K562 (cell line): Measurements from ENCODE around the gene LPIN2. TPM values are rescaled to one million over a fixed set of nuclear protein-coding genes. Genes with fewer than 3 reads are reported as not detected.
A peak's percentile ranks its signal among the peaks of the same experiment; 100 is the strongest.

Source experiments
- AFF1 ChIP-seq, 2 experiments: fragments of 450-650 bp; IDR thresholded peaks; 2 replicates each; pipeline ENCODE4 v1.6.1; 2018; ENCODE audit warnings: mild to moderate bottlenecking in 2 of 2, low read depth in 1 of 2; ENCODE audit not compliant: partially characterized antibody in 2 of 2
- COPS2 ChIP-seq: fragments of 450-650 bp; conservative IDR thresholded peaks from 2 replicates; pipeline ENCODE4 v1.6.1; 2016; ENCODE audit warnings: mild to moderate bottlenecking, moderate library complexity
- CXXC5 ChIP-seq: fragments of 250-450 bp; sonication (Bioruptor Pico); IDR thresholded peaks from 2 replicates; pipeline ENCODE4 v1.8.0; 2022; ENCODE audit warnings: inconsistent platforms, mild to moderate bottlenecking, moderate library complexity
- DEAF1 ChIP-seq: fragments of 450-650 bp; formaldehyde crosslinking; IDR thresholded peaks from 2 replicates; pipeline ENCODE4 v1.4.0; 2020; ENCODE audit warnings: mild to moderate bottlenecking, moderate library complexity
- FOSL1 ChIP-seq: fragments of 200-800 bp; sonication (Bioruptor generic); conservative IDR thresholded peaks from 2 replicates; pipeline ENCODE4 v1.6.1; 2016; ENCODE audit warnings: missing genetic modification characterization, missing compliant biosample characterization
- FOXP4 ChIP-seq: sonication (generic); formaldehyde crosslinking; IDR thresholded peaks from 2 replicates; pipeline ENCODE4 v1.8.0; 2022; ENCODE audit warnings: mild to moderate bottlenecking, missing genetic modification reagents, borderline replicate concordance
- MAFF ChIP-seq: IDR thresholded peaks from 2 replicates; pipeline ENCODE4 v1.6.1; 2012; ENCODE audit warnings: low read length, improper control_type of control experiment
- MAFG ChIP-seq: fragments of 450-650 bp; conservative IDR thresholded peaks from 2 replicates; pipeline ENCODE4 v1.6.1; 2016; ENCODE audit warnings: missing genetic modification characterization, missing compliant biosample characterization
- MAZ ChIP-seq, 2 experiments: fragments of 450-650 bp in 1 of 2; sonication (generic) in 1 of 2; formaldehyde crosslinking; IDR thresholded peaks in 1 of 2; conservative IDR thresholded peaks in 1 of 2; 2 replicates each; pipeline versions ENCODE4 v1.4.0 to v1.5.0; 2020; ENCODE audit warnings: mild to moderate bottlenecking in 1 of 2, missing genetic modification reagents in 1 of 2
- MEF2A ChIP-seq: IDR thresholded peaks from 2 replicates; pipeline ENCODE4 v1.6.1; 2011; ENCODE audit warnings: low read depth, mild to moderate bottlenecking, low read length, moderate library complexity; ENCODE audit not compliant: control insufficient read depth
- MTA2 ChIP-seq: fragments of 450-650 bp; IDR thresholded peaks from 2 replicates; pipeline ENCODE4 v1.6.1; 2016; ENCODE audit warnings: low read depth
- NFRKB ChIP-seq: fragments of 450-650 bp; IDR thresholded peaks from 2 replicates; pipeline ENCODE4 v1.6.1; 2016; ENCODE audit warnings: low read depth
- NR2C1 ChIP-seq, 2 experiments: fragments of 450-650 bp; IDR thresholded peaks; 2 replicates each; pipeline ENCODE4 v1.6.1; 2017; ENCODE audit warnings: mild to moderate bottlenecking in 2 of 2, antibody characterized with exemption in 1 of 2, inconsistent platforms in 1 of 2, missing compliant biosample characterization in 1 of 2, missing genetic modification characterization in 1 of 2
- NR2F6 ChIP-seq: fragments of 450-650 bp; formaldehyde crosslinking; IDR thresholded peaks from 2 replicates; pipeline ENCODE4 v1.4.0; 2020; ENCODE audit warnings: mild to moderate bottlenecking
- NR4A1 ChIP-seq, 2 experiments: fragments of 250-450 bp in 1 of 2; fragments of 450-650 bp in 1 of 2; sonication (Bioruptor Pico) in 1 of 2; IDR thresholded peaks; 2 replicates each; pipeline versions ENCODE4 v1.4.0 to v1.6.1; 2016 to 2020; ENCODE audit warnings: mild to moderate bottlenecking in 2 of 2, missing compliant biosample characterization in 1 of 2, missing genetic modification characterization in 1 of 2, moderate library complexity in 1 of 2
- RBBP5 ChIP-seq: fragments of 200-600 bp; sonication (generic); IDR thresholded peaks from 2 replicates; pipeline ENCODE4 v1.6.1; 2012; ENCODE audit warnings: borderline replicate concordance, mild to moderate bottlenecking, low read length, control low read depth, inconsistent platforms; ENCODE audit not compliant: insufficient read depth, poor library complexity, severe bottlenecking
- SMARCB1 ChIP-seq: IDR thresholded peaks from 2 replicates; pipeline ENCODE4 v1.6.1; 2011; ENCODE audit warnings: improper control_type of control experiment, low read depth; ENCODE audit not compliant: insufficient read length
- TAF9B ChIP-seq: fragments of 450-650 bp; IDR thresholded peaks from 2 replicates; pipeline ENCODE4 v1.6.1; 2018; ENCODE audit warnings: mild to moderate bottlenecking; ENCODE audit not compliant: partially characterized antibody
- TEAD2 ChIP-seq: fragments of 450-650 bp; IDR thresholded peaks from 2 replicates; pipeline ENCODE4 v1.6.1; 2016; ENCODE audit warnings: missing genetic modification characterization, control low read depth, missing compliant biosample characterization
- ZNF311 ChIP-seq: fragments of 250-450 bp; sonication (Bioruptor Pico); IDR thresholded peaks from 2 replicates; pipeline ENCODE4 v1.4.0; 2020; ENCODE audit warnings: mild to moderate bottlenecking, moderate library complexity
- polyA plus RNA-seq, 8 experiments: library from polyadenylated mRNA; depleted of rRNA in 4 of 8; stranded (reverse) in 5 of 8; unstranded in 3 of 8; fragments of >200 nt; fragmentation: Nextera tagmentation in 2 of 8; fragmentation: Illumina TruSeq in 1 of 8; extraction: Ambion mirVana in 2 of 8; extraction: Trizol in 1 of 8; gene quantifications; 2 replicates each; pipeline versions ENCODE4 v1.2.1 to v1.2.3, GENCODE V29; 2011 to 2014; ENCODE audit warnings: inconsistent platforms in 1 of 8, missing spikeins in 1 of 8
- total RNA-seq, 7 experiments: library from RNA; depleted of rRNA in 6 of 7; stranded (reverse); fragments of >200 nt in 6 of 7; fragmentation: Illumina TruSeq in 2 of 7; extraction: Trizol in 2 of 7; gene quantifications; 2 replicates each; pipeline versions ENCODE4 v1.2.1 to v1.2.3, GENCODE V29; 2011 to 2021; ENCODE audit warnings: low replicate concordance in 1 of 7

The LPIN2 gene
- total and polyA plus RNA-seq, 9 of the 15 experiments (the other 6 are each of a cell fraction or from before 2014, with no cell fraction given), result 5.2 to 34.8 (median 24.6) TPM

- TF ChIP-seq COPS2 (no peak), DEAF1 (CRISPR knock-in tag) (no peak), CXXC5 (CRISPR knock-in tag) (no peak), MAFG (tag) (peak; percentile 97), AFF1 (IDR thresholded peaks at IDR 0.05; ENCODE audit: low read depth in 1 of 2, partially characterized antibody in 2 of 2) (peak in 1 of 2 experiments; percentile 66), RBBP5 (peak; percentile 15), FOXP4 (CRISPR knock-in tag) (no peak), NFRKB (peak; percentile 90), MEF2A (peak; percentile 66; the same call in 1 of the 2 replicates), NR4A1 (CRISPR knock-in tag; IDR thresholded peaks at IDR 0.05) (no peak), NR4A1 (tag; IDR thresholded peaks at IDR 0.05) (0 out of 2 replicates have a peak, but pooled peaks have one; percentile 59), MAFF (peak; percentile 91), SMARCB1 (no peak), NR2F6 (CRISPR knock-in tag) (no peak), TAF9B (peak; percentile 28), MTA2 (no peak), MAZ (CRISPR knock-in tag; conservative IDR thresholded peaks at IDR 0.05 in 1 of 2, IDR thresholded peaks at IDR 0.05 in 1 of 2) (0 out of 4 replicates have a peak, but pooled peaks of 1 of the 2 experiments have one; percentile 19), ZNF311 (CRISPR knock-in tag) (no peak), NR2C1 (IDR thresholded peaks at IDR 0.05) (no peak), NR2C1 (tag; IDR thresholded peaks at IDR 0.05) (peak; percentile 42; the same call in 1 of the 2 replicates), FOSL1 (tag) (peak; percentile 88), TEAD2 (tag) (peak; percentile 43; the same call in 1 of the 2 replicates)
Measured at GRCh38 chr18:3037423-3037915, 24.5 kb upstream of the LPIN2 start (continued).
